SW480 (cell line): ENCODE results near the gene GALT.

ENCODE experiments used
- DNase-seq: peaks from one replicate; pipeline ENCODE4 v3.0.0-alpha.2; 2016; ENCODE audit warnings: low spot score

The GALT gene

GRCh38 chr9:34651876-34652601 is 5.6 kb downstream of the GALT start, which contains the start of gene IL11RA:
IL11RA (plus strand) TSS chr9:34652185; CDS start chr9:34655218, 3,033 bp downstream.
- peak; percentile 91 for DNase-seq

GRCh38 chr9:34652602-34653000 is 6.1 kb downstream of the GALT start:
- DNase-seq = no peak

DNA sequence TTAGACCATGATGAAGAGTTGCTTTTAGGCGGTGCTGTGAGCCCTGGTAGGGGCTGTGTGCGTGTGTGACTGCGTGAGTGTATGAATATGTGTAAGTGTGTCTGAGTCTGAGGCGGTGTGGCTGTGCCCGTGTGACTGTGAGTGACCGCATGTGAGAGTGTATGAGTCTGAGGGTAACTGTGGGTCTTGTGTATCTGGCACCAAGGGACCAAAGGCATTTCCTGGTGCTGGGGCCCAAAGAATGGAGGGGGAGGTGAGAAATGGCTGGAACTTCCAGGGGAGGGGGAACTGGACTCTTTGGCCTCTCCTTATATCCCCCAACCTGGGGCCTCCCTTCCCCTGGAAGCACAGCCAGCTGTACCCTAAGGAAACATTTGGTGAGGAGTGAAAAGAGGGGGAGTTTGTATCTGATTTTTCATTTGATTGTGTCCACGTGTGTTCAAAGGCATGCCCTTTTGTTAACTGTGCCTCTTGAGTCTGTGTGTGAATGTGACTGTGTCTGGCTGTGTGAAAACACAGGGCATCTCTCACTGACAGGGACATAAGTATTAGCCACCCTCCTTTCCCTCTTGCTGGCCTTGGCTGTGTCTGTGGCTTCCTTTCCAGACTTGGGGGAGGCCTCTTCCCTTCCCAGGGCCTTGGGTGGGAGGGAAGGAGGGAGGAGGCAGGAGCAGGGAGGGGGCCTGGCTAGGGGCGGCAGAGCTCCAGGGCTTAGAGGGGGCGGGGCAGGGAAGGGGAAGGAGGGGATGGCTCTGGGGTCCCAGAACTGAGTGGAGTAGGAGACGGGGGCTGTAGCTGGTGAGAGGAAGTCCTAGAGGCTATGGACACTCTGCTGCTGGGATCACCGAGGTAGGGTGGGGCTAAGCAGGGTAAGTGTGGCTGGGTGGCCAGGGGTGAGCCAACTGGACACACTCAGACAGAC is 6.9 kb downstream of the GALT start:
- DNase-seq = no peak

GRCh38 chr9:34654323-34655051 is 8.0 kb downstream of the GALT start:
- DNase-seq = no peak

GRCh38 chr9:34655394-34655793 is 8.9 kb downstream of the GALT start:
- DNase-seq = no peak

GRCh38 chr9:34656992-34657391 is 10.5 kb downstream of the GALT start:
- no peak for DNase-seq

DNA sequence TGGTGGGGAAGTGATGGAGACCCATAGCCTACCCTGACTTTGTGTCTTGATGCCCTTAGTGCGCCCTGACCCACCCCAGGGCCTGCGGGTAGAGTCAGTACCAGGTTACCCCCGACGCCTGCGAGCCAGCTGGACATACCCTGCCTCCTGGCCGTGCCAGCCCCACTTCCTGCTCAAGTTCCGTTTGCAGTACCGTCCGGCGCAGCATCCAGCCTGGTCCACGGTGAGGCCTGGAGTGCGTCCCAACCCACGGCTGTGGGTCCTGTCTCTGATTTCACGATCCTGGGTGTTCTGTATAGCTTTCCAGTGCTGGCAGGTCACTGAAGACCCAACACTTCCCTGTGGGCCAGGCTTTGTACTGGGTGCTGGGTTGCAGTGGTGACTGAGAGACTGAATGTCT is 12.0 kb downstream of the GALT start:
- no peak for DNase-seq

DNA sequence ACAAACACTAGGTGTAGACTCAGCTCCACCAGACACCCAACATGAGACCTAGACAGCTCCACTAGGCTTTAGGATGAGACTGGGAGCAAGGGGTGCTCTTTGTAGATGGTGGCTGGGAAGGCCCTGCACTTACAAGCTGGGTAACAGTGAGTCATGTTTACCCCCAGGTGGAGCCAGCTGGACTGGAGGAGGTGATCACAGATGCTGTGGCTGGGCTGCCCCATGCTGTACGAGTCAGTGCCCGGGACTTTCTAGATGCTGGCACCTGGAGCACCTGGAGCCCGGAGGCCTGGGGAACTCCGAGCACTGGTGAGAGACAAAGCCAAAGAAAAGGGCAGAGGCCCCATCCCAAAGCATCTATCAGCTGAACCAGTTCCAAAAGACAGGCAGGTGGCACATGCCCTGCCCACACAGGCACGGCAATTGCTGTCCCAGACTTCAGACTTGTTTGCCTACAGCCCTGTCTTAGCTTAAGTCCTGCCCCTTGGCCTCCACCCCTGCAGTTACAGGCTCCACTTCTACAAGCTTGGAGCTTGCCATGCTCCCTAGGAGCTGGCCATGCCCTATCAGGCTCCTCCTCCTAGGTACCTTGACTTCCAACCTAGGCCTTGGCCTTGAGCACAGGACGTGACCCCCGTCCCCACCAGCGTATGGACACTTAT is 13.2 kb downstream of the GALT start:
- peak; percentile 48 for DNase-seq

GRCh38 chr9:34662526-34663302 is 16.2 kb downstream of the GALT start, which contains the start of gene CCL27:
CCL27 (minus strand) TSS chr9:34662657; CDS start chr9:34662633, 24 bp downstream.
- no peak for DNase-seq

DNA sequence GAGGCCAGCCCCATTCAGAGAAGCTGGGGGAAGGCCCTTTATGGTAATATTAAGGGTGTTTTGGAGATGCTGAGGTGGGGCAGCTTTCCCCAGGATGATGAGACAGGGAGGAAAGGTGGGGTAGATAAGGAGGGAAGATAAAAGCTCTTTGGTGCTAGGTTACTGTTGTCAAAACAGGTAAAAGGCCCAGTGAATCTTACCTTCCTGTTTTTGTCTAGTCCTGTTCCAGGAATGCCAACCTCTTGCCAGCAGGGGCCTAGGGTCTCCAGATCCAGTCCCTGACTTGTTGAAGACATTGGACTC is 16.8 kb downstream of the GALT start:
- DNase-seq = no peak

DNA sequence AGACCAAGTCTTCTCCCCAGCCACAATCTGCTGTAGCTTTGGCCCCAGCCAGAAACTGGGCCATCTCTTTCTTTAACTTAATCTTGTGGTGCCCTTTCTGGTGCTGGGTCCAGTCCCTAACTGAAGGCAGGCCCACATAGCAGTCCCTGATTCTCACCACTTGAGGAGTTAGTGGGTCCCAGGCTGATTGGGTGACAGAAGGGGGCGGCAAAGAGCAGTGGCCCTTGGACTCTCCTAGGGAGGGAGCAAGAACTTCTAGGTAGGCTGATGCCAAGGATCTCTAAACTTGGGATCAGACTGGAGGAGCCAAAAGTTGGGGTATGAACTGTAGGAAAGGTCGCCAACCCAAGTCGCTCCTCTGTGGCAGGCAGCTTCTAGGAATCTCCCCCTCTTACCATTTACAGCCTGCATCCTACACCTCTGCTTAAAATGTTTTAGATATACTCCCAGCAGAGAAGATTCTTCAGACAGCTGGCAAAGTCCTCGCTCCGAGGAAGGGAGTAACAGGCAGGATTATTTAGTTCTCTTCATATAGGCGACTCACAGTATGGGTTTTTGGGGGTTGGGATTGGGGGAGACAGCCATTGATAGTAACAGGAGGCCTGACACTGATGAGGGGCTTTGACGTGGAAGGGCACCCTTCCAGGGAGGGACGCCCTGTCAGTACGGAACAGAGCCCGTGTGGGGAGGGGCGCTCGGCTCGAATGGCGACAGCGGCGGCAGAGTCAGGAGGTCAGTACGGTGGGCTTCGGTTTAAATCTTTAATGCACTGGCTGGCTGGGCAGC is 18.0 kb downstream of the GALT start:
- DNase-seq = peak; percentile 62

DNA sequence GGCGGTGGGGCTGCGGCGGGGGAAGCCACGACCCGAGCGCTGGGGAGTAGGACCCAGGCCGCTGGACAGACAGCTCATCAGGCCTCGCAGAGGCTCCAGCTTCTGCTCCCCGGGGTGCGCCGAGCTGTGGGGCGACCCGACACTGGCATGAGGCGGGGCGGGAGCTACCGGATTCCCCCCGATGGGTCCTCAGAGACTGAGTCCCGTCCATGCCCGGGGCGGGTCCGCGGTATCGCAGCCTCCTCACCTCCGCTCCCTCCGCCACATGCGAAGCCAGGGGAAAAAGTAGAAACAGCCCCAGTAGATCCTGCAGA is 18.5 kb downstream of the GALT start:
- DNase-seq = no peak

DNA sequence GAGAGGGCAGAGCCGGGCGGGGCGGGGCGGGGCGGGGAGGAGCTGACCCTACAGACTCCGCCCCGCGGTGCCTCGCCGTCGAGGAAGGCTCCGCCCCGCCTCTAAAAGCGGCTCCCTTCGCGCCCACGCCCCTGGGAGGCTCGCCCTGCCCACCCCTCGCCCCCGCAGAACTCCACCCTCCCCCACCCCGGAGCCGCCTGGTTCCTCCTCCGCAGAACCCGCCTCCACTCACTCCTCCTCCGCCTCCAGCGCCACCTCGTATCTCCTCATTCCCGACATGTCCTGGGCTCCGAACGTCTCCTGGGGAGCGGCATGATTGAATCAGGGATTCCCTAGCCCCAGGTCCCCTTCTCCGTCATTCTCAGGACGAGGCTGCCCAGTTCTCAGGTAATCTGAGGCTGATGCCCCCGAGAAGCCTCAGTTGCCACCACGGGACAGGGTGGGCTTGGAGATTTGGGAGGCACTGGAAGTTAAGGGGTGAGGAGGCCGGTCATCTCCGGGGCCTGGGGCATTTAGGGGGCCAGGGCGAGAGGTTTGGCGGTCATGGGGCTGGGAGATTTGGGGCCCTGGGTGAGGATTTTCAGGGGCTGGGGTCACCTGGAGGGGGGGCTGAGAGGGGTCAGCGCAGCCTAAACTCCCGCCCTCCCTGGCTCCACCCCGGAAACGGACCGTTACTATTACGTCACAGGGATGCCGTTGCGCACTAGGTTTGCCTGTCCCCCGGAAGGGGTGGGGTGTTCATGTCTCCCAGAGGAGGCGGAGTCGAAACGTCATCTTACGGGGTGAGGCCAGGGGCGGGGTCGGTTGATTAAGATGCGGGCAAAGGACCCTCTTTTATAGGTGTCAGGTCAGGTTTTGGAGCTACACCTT is 19.1 kb downstream of the GALT start:
- peak; percentile 87 for DNase-seq

DNA sequence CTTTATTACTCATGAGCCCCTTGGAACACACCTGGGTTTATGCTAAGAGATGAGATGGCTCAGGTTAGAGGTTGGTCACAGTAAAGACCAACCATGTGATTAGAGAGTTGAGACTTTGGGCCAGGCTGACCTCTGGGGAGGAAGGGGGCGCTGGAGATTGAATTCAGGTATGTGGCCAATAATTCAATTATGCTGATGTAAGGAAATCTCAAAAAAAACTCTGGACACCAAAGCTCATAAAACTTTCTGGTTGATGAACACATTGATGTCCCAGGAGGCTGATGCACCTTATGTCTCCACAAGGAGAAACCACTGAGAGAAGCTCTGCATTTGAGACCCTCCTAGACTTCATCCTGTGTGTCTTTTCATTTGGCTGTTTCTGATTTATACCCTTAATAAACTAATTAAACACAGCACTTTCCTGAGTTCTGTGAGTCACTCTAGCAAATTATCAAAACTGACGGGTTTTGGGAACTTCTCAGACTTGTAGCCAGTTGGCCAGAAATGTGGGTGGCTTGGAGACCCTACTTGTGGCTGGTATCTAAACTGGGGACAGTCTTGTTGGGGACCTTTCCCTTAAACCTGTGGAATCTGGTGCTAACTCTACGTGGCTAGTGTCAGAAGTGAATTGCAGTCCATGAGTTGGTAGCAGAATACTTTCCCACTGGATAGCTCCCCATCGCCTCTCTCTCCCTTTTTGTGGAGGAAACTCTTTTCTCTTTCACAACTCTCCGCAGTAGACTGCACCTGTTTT is 23.5 kb downstream of the GALT start:
- no peak for DNase-seq

DNA sequence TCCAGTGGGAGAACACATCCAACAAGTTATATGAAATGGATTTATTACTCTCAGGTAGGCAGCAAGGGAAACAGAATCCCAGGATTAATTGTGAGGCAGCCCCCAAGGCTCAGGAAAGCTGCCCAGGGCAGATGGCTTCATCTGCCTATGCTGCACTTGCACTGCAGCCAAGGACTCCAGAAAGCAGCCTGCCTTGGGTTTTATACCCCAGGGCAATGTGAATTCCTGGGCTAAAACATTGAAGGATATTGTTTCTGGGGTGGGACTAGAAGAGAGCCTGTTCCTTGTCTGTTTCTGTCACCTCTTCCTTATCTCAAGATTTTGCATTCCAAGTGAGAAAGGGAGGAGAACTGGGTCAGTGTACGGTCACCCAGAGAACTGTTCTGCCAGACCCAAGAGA is 24.8 kb downstream of the GALT start:
- no peak for DNase-seq

GRCh38 chr9:34674440-34674839 is 28.0 kb downstream of the GALT start:
- DNase-seq = no peak

- peak; percentile 75 for DNase-seq
These were observed 28.7 kb downstream of the GALT start for GRCh38 chr9:34675048-34675714.

DNA sequence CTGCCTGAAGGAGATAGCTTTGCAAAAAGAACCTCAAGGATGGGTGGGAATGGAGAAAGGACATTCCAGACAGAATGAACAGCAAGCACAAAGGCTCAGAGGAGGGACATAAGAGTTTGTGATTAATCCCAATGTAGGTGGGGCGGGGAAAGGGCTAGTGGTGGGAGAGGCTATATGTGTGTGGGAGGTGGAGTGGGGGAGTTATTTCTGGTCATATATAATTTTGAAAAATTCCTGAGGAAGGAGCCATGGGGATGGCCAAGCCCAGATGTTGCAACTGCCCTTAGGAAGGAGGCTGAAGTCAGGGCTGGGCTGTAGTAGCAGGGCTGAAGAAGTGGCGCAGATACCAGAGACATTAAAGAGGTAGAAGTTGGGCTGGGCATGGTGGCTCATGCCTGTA is 29.4 kb downstream of the GALT start:
- DNase-seq = no peak
